NB4 (cell line): ENCODE measurements around the gene GALNTL6.
A peak's percentile ranks its signal among the peaks of the same experiment; 100 is the strongest.

ENCODE experiments used
- DNase-seq: peaks from one replicate; pipeline ENCODE4 v3.0.0; 2010; ENCODE audit warnings: low read depth
- H3K4me3 ChIP-seq: one replicate; pipeline ENCODE4 v1.5.1; 2011; ENCODE audit warnings: mild to moderate bottlenecking, low read depth, low read length, moderate library complexity
- MYC ChIP-seq: IDR thresholded peaks from 2 replicates; pipeline ENCODE4 v1.6.1; 2011; ENCODE audit warnings: low read depth, low read length
- POLR2A ChIP-seq: IDR thresholded peaks from 2 replicates; pipeline ENCODE4 v1.6.1; 2011; ENCODE audit warnings: mild to moderate bottlenecking; ENCODE audit not compliant: insufficient read length; ENCODE audit errors: extremely low read depth
- TF ChIP-seq, protein P1 (sequence below): IDR thresholded peaks from one replicate; pipeline ENCODE4 v1.5.1; 2012; ENCODE audit warnings: low read depth, low read length
- TF ChIP-seq, protein P2 (sequence below): IDR thresholded peaks from 2 replicates; pipeline ENCODE4 v1.6.1; 2011; ENCODE audit warnings: low read depth, low read length

GALNTL6 gene

DNA sequence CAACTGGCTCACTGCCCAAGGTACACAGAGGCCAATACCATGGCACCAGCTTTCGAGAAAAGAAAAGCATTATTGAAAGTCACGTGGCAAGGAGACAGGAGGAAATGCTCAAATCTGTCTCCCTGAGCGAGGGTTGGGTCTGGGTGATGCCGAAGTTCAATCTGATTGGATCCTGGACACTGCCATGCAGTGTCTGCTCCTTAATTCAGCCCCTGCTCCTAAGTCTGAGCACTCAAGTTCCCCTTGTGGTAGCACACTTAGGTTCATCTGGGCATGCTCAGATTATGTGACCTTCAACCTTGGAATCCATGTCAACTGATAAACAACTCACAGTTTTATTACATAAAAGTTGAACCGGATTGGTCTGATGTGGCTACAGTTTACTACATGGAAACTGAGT, 842.9 kb downstream of the GALNTL6 start:
- no peak for DNase-seq

DNA sequence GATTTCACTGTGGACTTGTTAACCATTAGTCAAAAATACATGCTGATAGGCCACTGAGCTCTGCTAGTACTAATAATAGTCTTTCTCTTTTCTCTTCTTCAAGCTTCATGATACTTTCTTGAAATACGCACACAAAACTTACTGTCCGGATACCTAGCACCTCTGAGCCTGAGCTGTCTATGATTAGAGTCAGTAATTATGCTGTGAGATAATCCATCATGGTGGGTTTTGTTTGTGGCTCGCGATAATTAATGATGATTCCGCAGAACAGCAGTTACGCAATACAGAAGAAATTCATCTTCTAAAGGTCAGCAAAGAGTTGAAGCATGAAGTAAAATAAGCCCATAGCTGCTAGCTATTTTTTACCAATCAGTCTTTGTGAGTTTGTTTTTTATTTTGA, 843.9 kb downstream of the GALNTL6 start:
- no peak for DNase-seq
- TF ChIP-seq, protein P1, sequence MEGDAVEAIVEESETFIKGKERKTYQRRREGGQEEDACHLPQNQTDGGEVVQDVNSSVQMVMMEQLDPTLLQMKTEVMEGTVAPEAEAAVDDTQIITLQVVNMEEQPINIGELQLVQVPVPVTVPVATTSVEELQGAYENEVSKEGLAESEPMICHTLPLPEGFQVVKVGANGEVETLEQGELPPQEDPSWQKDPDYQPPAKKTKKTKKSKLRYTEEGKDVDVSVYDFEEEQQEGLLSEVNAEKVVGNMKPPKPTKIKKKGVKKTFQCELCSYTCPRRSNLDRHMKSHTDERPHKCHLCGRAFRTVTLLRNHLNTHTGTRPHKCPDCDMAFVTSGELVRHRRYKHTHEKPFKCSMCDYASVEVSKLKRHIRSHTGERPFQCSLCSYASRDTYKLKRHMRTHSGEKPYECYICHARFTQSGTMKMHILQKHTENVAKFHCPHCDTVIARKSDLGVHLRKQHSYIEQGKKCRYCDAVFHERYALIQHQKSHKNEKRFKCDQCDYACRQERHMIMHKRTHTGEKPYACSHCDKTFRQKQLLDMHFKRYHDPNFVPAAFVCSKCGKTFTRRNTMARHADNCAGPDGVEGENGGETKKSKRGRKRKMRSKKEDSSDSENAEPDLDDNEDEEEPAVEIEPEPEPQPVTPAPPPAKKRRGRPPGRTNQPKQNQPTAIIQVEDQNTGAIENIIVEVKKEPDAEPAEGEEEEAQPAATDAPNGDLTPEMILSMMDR: no peak
- no peak for TF ChIP-seq POLR2A
- TF ChIP-seq, protein P2, sequence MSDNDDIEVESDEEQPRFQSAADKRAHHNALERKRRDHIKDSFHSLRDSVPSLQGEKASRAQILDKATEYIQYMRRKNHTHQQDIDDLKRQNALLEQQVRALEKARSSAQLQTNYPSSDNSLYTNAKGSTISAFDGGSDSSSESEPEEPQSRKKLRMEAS: no peak
- TF ChIP-seq MYC: no peak
- no peak overlapping the region for H3K4me3 ChIP-seq

More for the DNA sequence above, 842.9 kb downstream of the GALNTL6 start:
- TF ChIP-seq POLR2A (no peak), MYC (no peak)
- TF ChIP-seq, protein P1: no peak
- TF ChIP-seq, protein P2: no peak
- H3K4me3 ChIP-seq: no peak overlapping the region

DNA sequence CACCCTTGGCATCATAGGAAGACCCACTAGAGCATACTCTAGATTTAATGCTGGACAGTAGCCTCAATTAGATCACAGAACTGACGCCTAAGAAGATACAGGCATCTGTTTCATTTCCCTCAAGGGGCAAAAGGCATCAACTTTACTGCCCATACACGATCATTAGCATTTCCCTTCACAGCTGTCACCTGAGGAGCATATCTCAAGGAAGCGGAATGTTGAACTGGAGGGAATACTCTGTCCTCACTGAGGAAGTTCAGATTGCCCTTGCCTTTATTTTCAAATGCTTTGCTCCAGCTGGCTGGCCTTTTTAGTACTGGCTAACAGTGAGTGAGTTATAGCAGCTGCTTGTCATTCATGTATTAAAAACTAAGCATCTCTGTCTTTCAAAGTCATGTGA, 847.0 kb downstream of the GALNTL6 start:
- DNase-seq: no peak
- TF ChIP-seq POLR2A (no peak), MYC (no peak)
- TF ChIP-seq, protein P2: no peak
- H3K4me3 ChIP-seq: no peak overlapping the region

DNA sequence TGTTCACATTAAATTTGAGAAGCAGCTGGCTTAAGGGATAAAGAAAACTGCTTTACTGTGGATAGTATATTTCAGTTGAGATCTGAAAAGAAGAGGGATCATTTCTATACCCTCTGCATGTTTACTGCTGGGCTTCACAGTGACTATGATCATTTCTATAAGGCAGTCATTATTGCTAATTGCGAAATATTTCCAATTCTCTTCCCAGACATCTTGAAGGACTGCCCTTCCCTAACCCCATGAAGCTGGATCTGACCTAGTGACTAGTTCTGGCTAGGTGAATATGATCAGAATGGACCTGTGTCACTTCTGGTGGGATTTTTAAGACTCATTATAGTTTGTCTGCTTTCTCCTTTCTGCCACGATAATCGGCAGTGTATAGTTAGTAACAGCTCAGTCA, 848.9 kb downstream of the GALNTL6 start:
- TF ChIP-seq, protein P2: no peak
- TF ChIP-seq MYC (no peak), POLR2A (no peak)
- TF ChIP-seq, protein P1: no peak

DNA sequence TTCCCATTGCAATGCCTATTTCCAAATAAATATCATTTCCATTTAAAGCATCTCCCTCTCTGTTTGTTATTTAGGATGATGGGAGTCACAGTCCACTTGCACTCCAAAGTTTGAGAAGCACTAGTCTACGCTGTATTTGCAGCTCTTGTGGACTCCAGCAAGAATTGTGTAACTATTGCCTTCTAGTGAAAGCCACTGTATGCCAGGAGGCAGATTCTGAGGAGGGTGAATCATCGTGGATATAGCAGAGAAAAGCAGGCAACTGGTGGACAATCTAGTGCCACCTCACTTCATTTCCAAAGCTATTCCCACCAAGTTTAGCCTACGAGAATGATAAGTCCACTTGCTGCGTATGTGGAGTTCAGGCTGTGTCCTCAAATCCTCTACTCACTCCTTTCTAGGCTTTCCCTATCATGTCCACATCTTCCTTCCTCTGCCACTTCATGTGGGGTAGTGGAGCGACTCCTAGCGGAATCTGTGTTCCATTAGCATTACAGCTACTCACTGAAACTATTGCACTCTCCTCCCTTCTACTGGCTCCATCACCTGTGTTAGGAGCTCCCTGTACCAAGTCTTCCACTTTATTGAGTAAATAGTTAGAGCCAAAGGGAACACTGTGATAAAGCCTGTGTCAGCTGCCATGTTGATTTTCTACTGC, 853.6 kb downstream of the GALNTL6 start:
- H3K4me3 ChIP-seq: no peak overlapping the region
- DNase-seq: peak; percentile 46
- TF ChIP-seq, protein P1: peak; percentile 66
- TF ChIP-seq MYC: no peak

More for the DNA sequence above, 848.9 kb downstream of the GALNTL6 start:
- H3K4me3 ChIP-seq: no peak overlapping the region
- no peak for DNase-seq

DNA sequence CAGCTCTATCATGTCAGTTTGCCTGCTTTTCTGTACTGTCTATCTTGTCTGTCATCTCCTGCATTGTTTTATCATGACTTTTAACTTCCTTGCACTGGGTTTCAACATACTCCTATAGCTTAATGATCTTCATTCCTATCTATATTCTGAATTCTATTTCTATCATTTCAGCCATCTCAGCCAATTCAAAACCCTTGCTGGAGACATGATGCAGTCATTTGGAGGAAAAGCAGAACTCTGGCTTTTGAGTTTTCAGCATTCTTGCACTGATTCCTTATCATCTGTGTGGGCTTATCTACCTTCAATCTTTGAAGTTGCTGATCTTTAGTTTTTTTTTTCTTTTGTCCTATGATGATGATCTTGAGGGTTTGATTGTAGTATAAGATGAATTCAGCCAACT, 861.6 kb downstream of the GALNTL6 start:
- TF ChIP-seq MYC: no peak
- TF ChIP-seq, protein P2: no peak
- TF ChIP-seq, protein P1: no peak
- no peak for TF ChIP-seq POLR2A
- no peak overlapping the region for H3K4me3 ChIP-seq
- DNase-seq: no peak
